ENCODE results near the gene KIFC1. TPM values are rescaled to one million over a fixed set of nuclear protein-coding genes. Genes with fewer than 3 reads are reported as not detected.

KIFC1 gene
- total RNA-seq, 1 experiment from 2014 or later = 73.8 TPM

DNA sequence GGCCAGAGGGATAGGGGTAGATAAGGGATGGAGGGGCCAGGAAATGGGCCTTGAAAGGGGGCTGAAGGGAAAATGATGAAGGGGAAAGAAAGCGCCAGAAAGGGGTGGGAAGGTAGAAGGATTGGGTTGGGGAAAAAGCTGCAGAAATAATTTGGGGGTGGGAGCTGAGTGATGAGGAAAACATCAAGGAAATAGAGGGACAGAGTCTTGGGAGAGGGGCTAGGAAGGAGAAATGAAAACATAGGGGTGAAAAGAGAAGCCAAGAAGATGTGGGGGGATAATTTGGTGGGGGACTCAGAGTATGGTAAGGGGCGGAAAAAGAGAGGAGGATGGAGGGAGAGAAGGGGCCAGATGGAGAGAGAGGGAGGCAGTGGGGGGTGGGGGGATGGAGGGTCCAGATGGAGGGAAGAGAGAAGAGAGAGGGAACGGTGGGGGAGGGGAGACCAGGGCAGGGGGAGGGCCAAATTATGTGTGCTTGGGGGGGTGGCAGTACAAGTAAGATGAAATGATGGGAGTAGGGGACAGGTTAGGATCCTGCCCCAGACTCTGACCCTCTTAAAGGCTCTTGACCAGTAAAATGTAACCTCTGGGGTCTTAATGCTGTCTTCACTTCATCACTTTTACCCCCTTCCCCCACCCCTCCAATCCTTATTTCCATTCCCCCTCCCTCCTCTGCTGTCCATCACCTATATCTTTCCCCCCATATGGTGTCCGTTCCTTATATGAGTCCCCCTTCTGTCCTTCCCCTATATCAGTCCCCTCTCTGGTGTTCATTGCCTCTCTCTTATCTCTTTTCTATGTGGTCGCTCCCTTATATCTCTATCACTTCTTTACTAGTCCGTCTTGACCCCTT lies 29.1 kb downstream of the KIFC1 start:
- Histone ChIP-seq H3K27ac (ENCODE audit: insufficient read length, low read depth, low read length) (no peak overlapping the region), H4K5ac (ENCODE audit: insufficient read length, low read depth, low read length) (no peak overlapping the region), H2BK12ac (ENCODE audit: insufficient read length, low read depth, low read length) (no peak overlapping the region), H3K79me1 (ENCODE audit: insufficient read depth, low read depth, low read length, poor library complexity, severe bottlenecking) (peaks cover 3% of the 10 kb centered on the region), H4K8ac (replicated peaks; ENCODE audit: insufficient read length, low read depth, low read length) (no peak overlapping the region), H3K79me2 (ENCODE audit: insufficient read depth, low read length) (peaks cover 12% of the 10 kb centered on the region; the same call in 1 of the 2 replicates), H3K9ac (ENCODE audit: extremely low read depth, insufficient read length, low read length) (peak overlapping the region; percentile 45), H3T11ph (ENCODE audit: low read length) (no peak overlapping the region), H3K4me1 (ENCODE audit: insufficient read depth, low read length) (peaks cover 5% of the 10 kb centered on the region), H3K4me2 (ENCODE audit: insufficient read depth, insufficient read length, low read length) (peak overlapping the region; percentile 67), H2BK20ac (ENCODE audit: low read depth, low read length, poor library complexity, severe bottlenecking) (no peak overlapping the region), H2BK5ac (ENCODE audit: insufficient read length, low read length) (no peak overlapping the region), H3K9me3 (ENCODE audit: control insufficient read depth, low read depth, low read length) (no peaks in the 10 kb centered on the region), H2BK15ac (ENCODE audit: low read depth, low read length) (no peak overlapping the region), H2AFZ (ENCODE audit: low read length) (no peak overlapping the region), H3K27me3 (ENCODE audit: insufficient read depth, low read length) (no peaks in the 10 kb centered on the region), H3K23ac (ENCODE audit: insufficient read length, low read depth, low read length) (no peak overlapping the region), H3K23me2 (ENCODE audit: insufficient read length, low read depth, low read length, poor library complexity, severe bottlenecking) (peaks cover 25% of the 10 kb centered on the region), H4K20me1 (ENCODE audit: control insufficient read depth, insufficient read depth, insufficient read length) (no peaks in the 10 kb centered on the region), H4K91ac (ENCODE audit: insufficient read length, low read depth, low read length) (no peak overlapping the region), H3K4ac (ENCODE audit: low read depth, low read length) (no peak overlapping the region), H3K14ac (ENCODE audit: insufficient read depth, low read length) (no peak overlapping the region), H3K18ac (ENCODE audit: insufficient read length, low read depth, low read length) (no peak overlapping the region), H3K56ac (ENCODE audit: insufficient read length, low read depth, low read length) (no peak overlapping the region), H2AK5ac (ENCODE audit: insufficient read length, low read length) (no peak overlapping the region), H2BK120ac (ENCODE audit: low read depth, low read length, poor library complexity, severe bottlenecking) (no peak overlapping the region)
- Mint-ChIP-seq H3K4me3 (peak overlapping the region; percentile 91 to 98), H3K4me1 (peaks cover 70 to 74% of the 10 kb centered on the region in 2 experiments), H3K36me3 (ENCODE audit: insufficient read depth in 1 of 3, low read depth in 3 of 3) (peaks cover 28 to 46% (median 43%) of the 10 kb centered on the region in 3 experiments), H3K27ac (peak overlapping the region; percentile 49 to 88 (median 58); a peak in 5 of 7 replicates), H3K9me3 (no peaks in the 10 kb centered on the region; a peak in 1 of 5 replicates), H3K27me3 (ENCODE audit: low read depth) (peaks cover 1% of the 10 kb centered on the region)
- no peak for DNase-seq
- TF ChIP-seq, protein P1, sequence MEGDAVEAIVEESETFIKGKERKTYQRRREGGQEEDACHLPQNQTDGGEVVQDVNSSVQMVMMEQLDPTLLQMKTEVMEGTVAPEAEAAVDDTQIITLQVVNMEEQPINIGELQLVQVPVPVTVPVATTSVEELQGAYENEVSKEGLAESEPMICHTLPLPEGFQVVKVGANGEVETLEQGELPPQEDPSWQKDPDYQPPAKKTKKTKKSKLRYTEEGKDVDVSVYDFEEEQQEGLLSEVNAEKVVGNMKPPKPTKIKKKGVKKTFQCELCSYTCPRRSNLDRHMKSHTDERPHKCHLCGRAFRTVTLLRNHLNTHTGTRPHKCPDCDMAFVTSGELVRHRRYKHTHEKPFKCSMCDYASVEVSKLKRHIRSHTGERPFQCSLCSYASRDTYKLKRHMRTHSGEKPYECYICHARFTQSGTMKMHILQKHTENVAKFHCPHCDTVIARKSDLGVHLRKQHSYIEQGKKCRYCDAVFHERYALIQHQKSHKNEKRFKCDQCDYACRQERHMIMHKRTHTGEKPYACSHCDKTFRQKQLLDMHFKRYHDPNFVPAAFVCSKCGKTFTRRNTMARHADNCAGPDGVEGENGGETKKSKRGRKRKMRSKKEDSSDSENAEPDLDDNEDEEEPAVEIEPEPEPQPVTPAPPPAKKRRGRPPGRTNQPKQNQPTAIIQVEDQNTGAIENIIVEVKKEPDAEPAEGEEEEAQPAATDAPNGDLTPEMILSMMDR (conservative IDR thresholded peaks at IDR 0.05) = no peak
- WGBS (ENCODE audit: extremely low coverage, insufficient read length, low lambda C conversion rate) = 100% methylated on average over 1 of the region's 6 CpGs
